PFSK-1 (cell line): ENCODE results near the gene DCBLD2.

ENCODE experiments used
- FOXP2 ChIP-seq: optimal IDR thresholded peaks from 2 replicates; pipeline ENCODE3; 2011; ENCODE audit warnings: borderline replicate concordance, control low read depth, inconsistent platforms; ENCODE audit not compliant: insufficient read depth; ENCODE audit errors: extremely low read length, extremely low read depth
- POLR2AphosphoS5 ChIP-seq: IDR thresholded peaks from 2 replicates; pipeline ENCODE4 v1.6.1; 2012; ENCODE audit warnings: low read depth, mild to moderate bottlenecking, control low read depth, low read length, moderate library complexity
- SIN3A ChIP-seq: IDR thresholded peaks from 2 replicates; pipeline ENCODE4 v1.6.1; 2012; ENCODE audit warnings: mild to moderate bottlenecking, low read length, moderate library complexity, borderline replicate concordance; ENCODE audit not compliant: insufficient read depth
- TAF1 ChIP-seq: IDR thresholded peaks from 2 replicates; pipeline ENCODE4 v1.6.1; 2012; ENCODE audit warnings: low read length, control low read depth, borderline replicate concordance; ENCODE audit not compliant: insufficient read depth
- TF ChIP-seq, protein P1 (sequence below), 2 experiments: IDR thresholded peaks; 2 replicates each; pipeline versions ENCODE4 v1.6.1 to v1.8.0; 2011 to 2012; ENCODE audit warnings: low read depth in 2 of 2, low read length in 2 of 2, control low read depth in 1 of 2, inconsistent platforms in 1 of 2, mild to moderate bottlenecking in 1 of 2, moderate library complexity in 1 of 2; ENCODE audit not compliant: insufficient read depth in 1 of 2

DCBLD2 gene

DNA sequence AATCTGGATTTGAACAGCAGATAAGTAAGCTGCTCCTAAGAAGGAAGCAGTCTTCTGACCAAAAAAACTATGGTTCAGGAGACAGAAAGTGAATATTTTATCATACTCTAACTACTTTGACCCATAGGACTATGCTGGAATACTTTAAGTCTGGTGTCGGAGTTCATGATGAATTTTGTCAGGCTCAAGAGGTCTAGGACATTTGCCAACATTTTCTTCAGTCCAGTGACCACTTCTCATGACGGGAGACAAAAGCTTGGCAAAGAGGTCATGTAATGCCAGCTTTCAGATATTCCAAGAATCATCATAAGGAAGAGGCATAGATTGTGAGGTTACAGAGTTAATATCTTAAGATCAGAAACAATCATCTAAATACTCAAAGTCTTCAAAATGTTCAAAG, 20.5 kb upstream of the DCBLD2 start:
- TF ChIP-seq, protein P1, sequence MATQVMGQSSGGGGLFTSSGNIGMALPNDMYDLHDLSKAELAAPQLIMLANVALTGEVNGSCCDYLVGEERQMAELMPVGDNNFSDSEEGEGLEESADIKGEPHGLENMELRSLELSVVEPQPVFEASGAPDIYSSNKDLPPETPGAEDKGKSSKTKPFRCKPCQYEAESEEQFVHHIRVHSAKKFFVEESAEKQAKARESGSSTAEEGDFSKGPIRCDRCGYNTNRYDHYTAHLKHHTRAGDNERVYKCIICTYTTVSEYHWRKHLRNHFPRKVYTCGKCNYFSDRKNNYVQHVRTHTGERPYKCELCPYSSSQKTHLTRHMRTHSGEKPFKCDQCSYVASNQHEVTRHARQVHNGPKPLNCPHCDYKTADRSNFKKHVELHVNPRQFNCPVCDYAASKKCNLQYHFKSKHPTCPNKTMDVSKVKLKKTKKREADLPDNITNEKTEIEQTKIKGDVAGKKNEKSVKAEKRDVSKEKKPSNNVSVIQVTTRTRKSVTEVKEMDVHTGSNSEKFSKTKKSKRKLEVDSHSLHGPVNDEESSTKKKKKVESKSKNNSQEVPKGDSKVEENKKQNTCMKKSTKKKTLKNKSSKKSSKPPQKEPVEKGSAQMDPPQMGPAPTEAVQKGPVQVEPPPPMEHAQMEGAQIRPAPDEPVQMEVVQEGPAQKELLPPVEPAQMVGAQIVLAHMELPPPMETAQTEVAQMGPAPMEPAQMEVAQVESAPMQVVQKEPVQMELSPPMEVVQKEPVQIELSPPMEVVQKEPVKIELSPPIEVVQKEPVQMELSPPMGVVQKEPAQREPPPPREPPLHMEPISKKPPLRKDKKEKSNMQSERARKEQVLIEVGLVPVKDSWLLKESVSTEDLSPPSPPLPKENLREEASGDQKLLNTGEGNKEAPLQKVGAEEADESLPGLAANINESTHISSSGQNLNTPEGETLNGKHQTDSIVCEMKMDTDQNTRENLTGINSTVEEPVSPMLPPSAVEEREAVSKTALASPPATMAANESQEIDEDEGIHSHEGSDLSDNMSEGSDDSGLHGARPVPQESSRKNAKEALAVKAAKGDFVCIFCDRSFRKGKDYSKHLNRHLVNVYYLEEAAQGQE (IDR thresholded peaks at IDR 0.05; ENCODE audit: insufficient read depth in 1 of 2, low read depth in 2 of 2, low read length in 2 of 2), result no peak
- TF ChIP-seq TAF1 (no peak), FOXP2 (no peak), POLR2AphosphoS5 (no peak), SIN3A (no peak)

DNA sequence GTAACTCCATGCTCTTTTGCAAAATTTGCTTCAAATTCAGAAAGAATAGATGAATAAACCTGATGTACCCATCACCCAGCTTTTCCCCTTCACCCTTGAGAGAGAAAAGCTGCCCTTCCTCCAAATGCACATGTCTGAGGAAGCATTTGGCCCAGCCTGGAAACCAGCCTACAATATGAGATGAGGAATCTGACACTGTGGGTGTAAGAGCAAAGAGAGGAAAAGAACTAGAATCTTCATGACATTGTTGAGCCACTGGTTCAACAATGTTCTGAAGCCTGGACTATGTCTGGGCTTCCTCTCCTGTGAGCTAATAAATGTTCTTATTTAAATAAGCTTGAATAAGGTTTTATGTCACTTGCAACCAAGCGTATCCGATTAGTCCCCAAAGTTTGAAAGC, 18.7 kb upstream of the DCBLD2 start:
- TF ChIP-seq FOXP2, result no peak
- no peak for TF ChIP-seq TAF1
- TF ChIP-seq SIN3A, result no peak
- TF ChIP-seq, protein P1 (IDR thresholded peaks at IDR 0.05; ENCODE audit: insufficient read depth in 1 of 2, low read depth in 2 of 2, low read length in 2 of 2), result no peak
- TF ChIP-seq POLR2AphosphoS5, result no peak

DNA sequence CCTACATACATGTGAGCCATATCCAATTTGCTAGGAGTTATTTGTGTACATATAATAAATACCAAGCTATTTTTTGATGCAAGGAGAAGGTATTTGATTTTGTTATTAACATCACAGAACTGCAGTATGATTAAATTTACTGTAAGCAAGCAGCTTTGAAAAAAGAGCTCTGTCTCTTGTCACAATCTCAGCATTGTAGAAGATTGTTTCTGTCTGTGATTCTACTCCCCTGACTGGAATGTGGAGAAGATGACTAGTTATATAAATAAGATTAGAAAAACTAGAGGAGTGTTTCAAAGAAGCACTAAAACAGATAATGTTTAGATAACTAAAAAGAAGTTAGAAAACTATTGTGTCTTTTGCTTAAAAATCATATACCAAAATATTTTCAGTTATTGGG, 17.1 kb upstream of the DCBLD2 start:
- TF ChIP-seq FOXP2 (no peak), POLR2AphosphoS5 (no peak), SIN3A (no peak)
- TF ChIP-seq, protein P1 (IDR thresholded peaks at IDR 0.05; ENCODE audit: insufficient read depth in 1 of 2, low read depth in 2 of 2, low read length in 2 of 2), result no peak

DNA sequence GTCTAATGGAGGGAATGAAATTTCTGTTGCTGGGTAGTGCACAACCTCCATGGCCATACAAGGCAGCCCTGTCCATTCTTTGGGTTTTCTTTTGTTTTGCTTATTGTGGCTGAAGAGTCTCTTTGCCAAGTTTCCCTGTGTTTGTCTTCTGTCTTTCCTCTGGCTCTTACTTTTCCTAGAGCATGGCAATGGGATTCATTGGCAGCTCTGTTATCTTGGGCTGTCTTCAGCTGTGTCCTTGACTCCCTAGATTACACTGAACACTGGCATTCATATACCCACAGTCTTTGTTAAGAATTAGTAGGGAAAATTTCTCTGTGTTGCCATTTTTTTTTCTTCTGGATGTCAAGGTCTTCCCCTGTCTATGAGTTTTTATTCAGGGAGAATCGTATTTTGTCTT, 16.1 kb upstream of the DCBLD2 start:
- TF ChIP-seq TAF1 (no peak), SIN3A (no peak), POLR2AphosphoS5 (no peak)

DNA sequence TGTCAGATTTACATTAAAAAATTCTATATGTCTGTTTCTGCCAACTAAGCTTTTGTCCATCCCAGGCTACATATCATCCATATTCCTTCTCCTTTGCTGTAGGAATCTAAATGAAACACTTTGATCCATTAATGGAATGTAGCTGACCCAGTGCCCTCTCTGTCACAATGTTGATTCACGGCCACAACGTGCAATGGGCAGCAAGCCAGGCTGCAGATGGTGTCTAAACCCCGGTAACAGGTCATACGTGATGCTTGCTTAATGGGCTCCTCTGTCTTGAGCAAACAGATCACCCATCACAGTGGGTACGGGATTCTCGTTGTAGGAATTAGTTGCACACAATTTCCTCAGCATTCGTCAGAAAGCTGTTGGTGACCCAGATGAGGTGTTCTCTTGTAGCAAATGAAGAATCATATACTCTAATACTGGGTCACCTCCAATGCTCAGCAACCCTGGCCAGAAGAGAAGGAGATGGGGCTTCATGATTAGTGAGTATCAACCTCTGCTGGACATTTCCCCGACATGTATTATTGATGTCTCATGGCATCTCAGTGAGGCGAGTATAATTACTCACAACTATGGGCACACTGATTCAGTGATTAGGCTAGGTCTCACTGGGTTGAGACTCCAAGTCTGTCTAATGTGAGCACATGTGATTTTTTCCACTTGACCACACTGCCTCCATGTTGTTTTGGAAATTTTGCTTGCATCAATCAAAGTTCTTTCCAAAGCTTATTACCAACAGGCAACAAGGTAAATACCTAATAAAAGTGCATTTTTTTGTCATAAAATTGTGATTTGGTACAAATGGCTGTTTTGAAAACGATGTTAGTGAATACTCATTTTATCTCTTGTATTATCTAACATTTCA, 12.9 kb upstream of the DCBLD2 start:
- no peak for TF ChIP-seq TAF1
- TF ChIP-seq, protein P1 (IDR thresholded peaks at IDR 0.05; ENCODE audit: insufficient read depth in 1 of 2, low read depth in 2 of 2, low read length in 2 of 2), result no peak
- TF ChIP-seq SIN3A, result no peak
- no peak for TF ChIP-seq POLR2AphosphoS5
- no peak for TF ChIP-seq FOXP2
